Stimulated activated naive CD8-positive, alpha-beta T cell treated with anti-CD3 and anti-CD28 coated beads, Interleukin-15, amount 100 ng/mL, for 72 hours (primary cell): Measurements from ENCODE around the gene MAP2K3.
"Not testable (repeated sequence)": the region's sequence is repeated elsewhere in the genome, so short reads cannot be mapped to it uniquely, and the experiment has no call there.

Experiments used
- ATAC-seq: fragments of 150-1000 bp; cut with Tn5 transposase; 2 replicates; pipeline ENCODE4 v1.10.0; 2021; ENCODE audit warnings: mild to moderate bottlenecking, moderate library complexity
- DNase-seq, 2 donors: peaks; one replicate each; pipeline ENCODE4 v3.0.0; 2021 to 2022
- H3K27ac Mint-ChIP-seq, 2 donors: one replicate each; pipeline ENCODE4 v1.8.0; 2022; ENCODE audit warnings: mild to moderate bottlenecking in 2 of 2, mixed read lengths in 2 of 2, moderate library complexity in 2 of 2
- H3K27me3 Mint-ChIP-seq: one replicate; pipeline ENCODE4 v1.8.0; 2022; ENCODE audit warnings: mixed read lengths
- H3K4me1 Mint-ChIP-seq: one replicate; pipeline ENCODE4 v1.8.0; 2022; ENCODE audit warnings: mild to moderate bottlenecking, mixed read lengths
- H3K4me3 Mint-ChIP-seq, 2 donors: one replicate each; pipeline ENCODE4 v1.8.0; 2022; ENCODE audit warnings: mild to moderate bottlenecking in 2 of 2, mixed read lengths in 2 of 2, moderate library complexity in 1 of 2
- H3K9me3 Mint-ChIP-seq, 2 donors: one replicate each; pipeline ENCODE4 v1.8.0; 2022; ENCODE audit warnings: mixed read lengths in 2 of 2

Gene MAP2K3

DNA sequence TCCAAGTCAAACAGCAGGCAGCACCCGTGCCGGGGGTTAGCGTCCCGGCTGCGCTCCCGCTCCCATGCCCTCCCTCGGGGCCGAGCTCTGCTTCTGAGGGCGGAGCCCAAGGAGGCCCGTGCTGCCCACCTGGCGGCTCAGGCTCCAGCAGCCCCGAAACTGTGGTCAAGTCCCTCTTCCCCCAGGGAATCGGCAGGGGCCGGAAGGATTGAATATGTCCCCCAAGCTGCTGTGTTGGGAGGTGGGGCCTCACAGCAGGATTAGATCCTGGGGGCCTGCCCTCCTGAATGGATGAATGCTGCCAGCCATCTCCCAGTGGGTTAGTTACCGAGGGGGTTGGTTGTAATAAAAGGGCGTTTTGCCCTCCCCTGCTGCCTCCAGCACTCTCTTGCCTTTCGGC, 33.9 kb downstream of the MAP2K3 start:
- no peaks in the 10 kb centered on the region for H3K9me3 Mint-ChIP-seq
- H3K4me1 Mint-ChIP-seq, result peaks cover 7% of the 10 kb centered on the region
- peaks cover 6% of the 10 kb centered on the region for H3K27me3 Mint-ChIP-seq
- no peak for ATAC-seq
- H3K4me3 Mint-ChIP-seq, result no peak overlapping the region
- no peak for DNase-seq
- H3K27ac Mint-ChIP-seq, result no peak overlapping the region

DNA sequence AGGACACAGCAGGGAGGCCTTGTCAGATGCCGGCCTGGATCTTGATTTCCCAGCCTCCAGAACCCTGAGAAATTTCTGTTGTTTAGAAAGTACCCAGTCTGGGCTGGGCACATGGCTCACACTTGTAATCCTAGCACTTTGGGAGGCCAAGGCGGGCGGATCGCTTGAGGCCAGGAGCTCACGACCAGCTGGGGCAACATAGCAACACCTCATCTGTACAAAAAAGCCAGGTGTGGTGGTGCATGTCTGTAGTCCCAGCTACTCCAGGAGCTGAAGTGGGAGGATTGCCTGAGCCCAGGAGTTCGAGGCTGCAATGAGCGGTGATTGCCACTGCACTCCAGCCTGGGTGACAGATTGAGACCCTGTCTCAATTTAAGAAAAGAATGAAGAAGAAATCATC, 34.3 kb downstream of the MAP2K3 start:
- H3K4me3 Mint-ChIP-seq, DNase-seq, H3K9me3 Mint-ChIP-seq, ATAC-seq, H3K4me1 Mint-ChIP-seq, H3K27ac Mint-ChIP-seq: not testable (repeated sequence)
- H3K27me3 Mint-ChIP-seq, result peaks cover 11% of the 10 kb centered on the region

DNA sequence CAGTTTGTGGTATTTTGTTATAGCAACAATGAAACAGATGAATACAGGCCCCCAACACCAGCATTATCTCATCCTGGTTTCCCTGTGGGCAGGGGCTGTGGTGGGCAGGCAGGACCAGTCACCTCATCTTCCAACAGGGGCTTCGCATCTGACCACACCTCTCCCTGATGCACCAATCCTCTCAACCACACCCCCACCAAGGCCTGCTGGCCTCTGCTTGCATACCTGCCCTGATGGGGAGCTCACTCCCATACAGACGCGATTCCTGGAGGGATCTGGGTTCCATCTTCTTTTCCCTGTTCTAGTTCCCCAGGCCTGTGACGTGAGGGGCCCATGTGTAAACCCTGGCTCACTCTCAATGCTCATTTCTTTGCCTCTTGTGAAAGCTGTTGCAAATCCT, 34.7 kb downstream of the MAP2K3 start:
- ATAC-seq, result not testable (repeated sequence)

GRCh38 chr17:21319686-21320375, 35.3 kb downstream of the MAP2K3 start:
- H3K4me3 Mint-ChIP-seq, H3K4me1 Mint-ChIP-seq, H3K9me3 Mint-ChIP-seq, DNase-seq, H3K27ac Mint-ChIP-seq, ATAC-seq: not testable (repeated sequence)
- peaks cover 20% of the 10 kb centered on the region for H3K27me3 Mint-ChIP-seq

More for the DNA sequence above, 34.7 kb downstream of the MAP2K3 start:
- not testable (repeated sequence) for DNase-seq, H3K4me3 Mint-ChIP-seq, H3K9me3 Mint-ChIP-seq, H3K4me1 Mint-ChIP-seq, H3K27ac Mint-ChIP-seq
- peaks cover 15% of the 10 kb centered on the region for H3K27me3 Mint-ChIP-seq

DNA sequence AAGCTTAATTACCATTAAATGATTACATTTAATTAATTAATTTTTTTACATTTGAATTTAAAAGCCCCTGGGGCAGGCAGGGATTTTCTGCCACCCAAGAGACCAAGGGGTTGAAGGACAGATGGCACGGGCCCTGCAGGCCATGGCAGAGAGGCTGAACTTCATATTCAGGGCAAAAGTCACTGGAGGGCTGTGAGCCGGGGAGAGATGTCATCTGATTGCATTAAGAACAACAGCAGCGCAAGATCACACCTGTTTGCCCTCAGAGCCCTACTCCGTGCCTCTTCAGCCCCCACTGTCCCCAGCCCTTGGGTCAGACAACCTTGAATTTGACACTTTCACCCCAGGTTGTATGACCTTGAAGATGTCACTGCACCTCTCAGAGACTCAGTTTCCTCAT, 35.9 kb downstream of the MAP2K3 start:
- H3K4me3 Mint-ChIP-seq, H3K9me3 Mint-ChIP-seq, ATAC-seq, H3K4me1 Mint-ChIP-seq, DNase-seq, H3K27ac Mint-ChIP-seq: not testable (repeated sequence)
- H3K27me3 Mint-ChIP-seq, result peaks cover 22% of the 10 kb centered on the region

GRCh38 chr17:21321061-21321460, 36.5 kb downstream of the MAP2K3 start:
- not testable (repeated sequence) for H3K9me3 Mint-ChIP-seq, DNase-seq, H3K4me1 Mint-ChIP-seq, H3K27ac Mint-ChIP-seq, H3K4me3 Mint-ChIP-seq, ATAC-seq
- peaks cover 22% of the 10 kb centered on the region for H3K27me3 Mint-ChIP-seq

DNA sequence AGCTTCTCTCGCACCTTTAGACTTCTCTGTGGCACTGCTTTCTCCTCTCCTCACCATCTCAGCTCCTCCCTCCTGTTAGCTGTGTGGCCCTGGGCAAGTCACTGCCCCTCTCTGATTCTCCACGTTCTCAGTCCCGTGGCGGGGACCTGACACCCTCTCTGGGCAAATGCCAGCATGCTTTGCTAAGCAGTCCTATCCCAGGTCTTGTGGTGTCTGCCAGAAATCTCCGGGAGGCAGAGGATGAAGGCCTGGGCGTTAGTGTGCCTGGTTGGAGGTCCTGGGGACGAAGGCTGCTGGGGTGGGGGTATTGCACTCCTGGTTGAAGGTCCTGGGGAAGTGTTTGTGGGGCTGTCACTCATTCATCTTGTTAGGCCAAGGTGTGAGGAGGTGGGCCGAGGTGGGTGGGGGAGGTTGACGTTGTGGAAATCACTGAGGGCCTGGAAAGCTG, 37.3 kb downstream of the MAP2K3 start:
- not testable (repeated sequence) for ATAC-seq

GRCh38 chr17:21323257-21324111, 39.0 kb downstream of the MAP2K3 start:
- Mint-ChIP-seq H3K27me3 (peaks cover 22% of the 10 kb centered on the region), H3K4me3 (peak overlapping the region; percentile 84 to 96), H3K27ac (peak overlapping the region in 1 of 2 donors; percentile 9)
- not testable (repeated sequence) for H3K9me3 Mint-ChIP-seq, H3K4me1 Mint-ChIP-seq, DNase-seq
- peak; percentile 15 for ATAC-seq

More for the DNA sequence above, 37.3 kb downstream of the MAP2K3 start:
- peaks cover 22% of the 10 kb centered on the region for H3K27me3 Mint-ChIP-seq
- H3K9me3 Mint-ChIP-seq, DNase-seq, H3K4me1 Mint-ChIP-seq, H3K4me3 Mint-ChIP-seq, H3K27ac Mint-ChIP-seq: not testable (repeated sequence)

- ATAC-seq, H3K4me3 Mint-ChIP-seq, H3K27ac Mint-ChIP-seq, H3K4me1 Mint-ChIP-seq, DNase-seq, H3K9me3 Mint-ChIP-seq: not testable (repeated sequence)
- H3K27me3 Mint-ChIP-seq, result peaks cover 22% of the 10 kb centered on the region
Observed at GRCh38 chr17:21324741-21325140, 40.2 kb downstream of the MAP2K3 start.

DNA sequence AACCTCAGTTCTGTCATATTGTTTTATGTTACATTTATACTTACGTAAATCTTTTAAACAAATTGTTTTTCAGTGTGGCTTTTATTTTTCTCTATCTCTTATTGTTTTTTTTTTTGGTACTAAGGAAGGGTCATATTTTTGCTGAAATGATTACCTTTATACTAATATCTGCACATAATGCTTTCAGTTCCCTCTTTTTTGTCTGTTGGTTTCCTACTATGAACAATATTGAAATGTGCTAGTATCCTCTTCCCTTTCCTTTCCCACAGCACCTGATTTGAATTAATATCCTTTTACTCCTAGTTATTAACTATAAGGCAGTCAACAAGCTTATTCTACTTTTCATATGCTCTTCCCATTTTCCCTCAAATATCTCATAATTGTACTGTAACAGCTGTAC, 43.4 kb downstream of the MAP2K3 start:
- H3K4me1 Mint-ChIP-seq, H3K27ac Mint-ChIP-seq, H3K4me3 Mint-ChIP-seq, DNase-seq, H3K9me3 Mint-ChIP-seq, ATAC-seq: not testable (repeated sequence)
- H3K27me3 Mint-ChIP-seq, result peaks cover 21% of the 10 kb centered on the region

DNA sequence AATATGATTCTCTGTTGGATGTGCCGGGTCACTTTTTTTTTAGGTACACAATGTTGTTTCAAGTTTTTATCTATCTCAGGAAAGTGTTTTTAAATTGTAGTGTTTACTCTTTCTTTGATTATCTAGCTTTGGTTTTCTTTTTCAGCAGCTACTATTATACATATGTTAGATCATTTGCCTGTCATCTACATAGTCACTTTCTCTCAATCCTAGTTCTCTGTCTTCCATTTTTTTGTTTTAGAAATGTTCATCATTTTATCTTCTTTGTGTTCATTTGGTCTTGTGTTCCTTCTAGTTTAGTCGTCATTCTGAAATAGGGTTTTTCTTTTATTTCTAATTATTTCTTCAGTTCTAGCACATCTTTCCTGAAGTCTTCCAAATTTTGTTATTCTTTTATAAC, 44.3 kb downstream of the MAP2K3 start:
- not testable (repeated sequence) for H3K4me1 Mint-ChIP-seq, H3K4me3 Mint-ChIP-seq, ATAC-seq, H3K9me3 Mint-ChIP-seq, DNase-seq, H3K27ac Mint-ChIP-seq
- peaks cover 12% of the 10 kb centered on the region for H3K27me3 Mint-ChIP-seq

DNA sequence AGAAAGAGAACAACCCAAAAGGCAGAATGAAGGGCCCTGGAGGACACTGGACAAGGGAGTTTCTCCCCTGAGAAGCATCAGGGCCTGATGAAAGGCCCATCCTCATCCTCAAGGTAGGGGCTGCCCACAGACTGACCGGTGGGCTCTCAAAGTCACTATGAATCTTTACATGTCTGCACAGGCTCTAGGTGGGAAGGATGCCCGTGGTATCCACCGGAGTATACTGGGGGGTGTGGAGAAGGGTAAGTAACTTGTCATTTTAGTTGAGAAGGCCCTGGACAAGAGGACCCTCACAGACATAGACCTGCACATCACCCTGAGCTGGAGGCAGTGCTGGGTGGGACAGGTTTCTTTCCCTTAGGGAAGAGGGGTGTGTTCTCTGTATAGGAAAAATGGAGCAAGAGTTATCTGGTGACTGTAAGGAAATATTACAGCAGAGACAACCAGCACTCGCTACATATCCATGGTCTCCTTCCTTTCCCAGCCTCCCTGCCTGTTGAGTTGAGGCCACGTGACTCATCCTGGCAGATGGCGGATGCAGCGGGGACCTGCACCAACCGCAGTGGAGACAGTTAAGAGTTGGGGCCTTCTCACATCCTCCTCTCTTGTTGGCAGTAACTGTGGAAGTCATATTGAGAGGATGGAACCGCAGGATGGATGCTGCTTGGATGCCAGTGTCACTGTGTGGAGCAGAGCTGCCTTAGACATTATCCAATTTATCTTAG, 46.1 kb downstream of the MAP2K3 start:
- ATAC-seq (no peak), DNase-seq (no peak)
- no peaks in the 10 kb centered on the region for H3K4me1 Mint-ChIP-seq
- peaks cover 0 to 5% of the 10 kb centered on the region in 2 donors for H3K9me3 Mint-ChIP-seq
- H3K4me3 Mint-ChIP-seq, result no peak overlapping the region
- H3K27ac Mint-ChIP-seq, result no peak overlapping the region
- no peaks in the 10 kb centered on the region for H3K27me3 Mint-ChIP-seq

DNA sequence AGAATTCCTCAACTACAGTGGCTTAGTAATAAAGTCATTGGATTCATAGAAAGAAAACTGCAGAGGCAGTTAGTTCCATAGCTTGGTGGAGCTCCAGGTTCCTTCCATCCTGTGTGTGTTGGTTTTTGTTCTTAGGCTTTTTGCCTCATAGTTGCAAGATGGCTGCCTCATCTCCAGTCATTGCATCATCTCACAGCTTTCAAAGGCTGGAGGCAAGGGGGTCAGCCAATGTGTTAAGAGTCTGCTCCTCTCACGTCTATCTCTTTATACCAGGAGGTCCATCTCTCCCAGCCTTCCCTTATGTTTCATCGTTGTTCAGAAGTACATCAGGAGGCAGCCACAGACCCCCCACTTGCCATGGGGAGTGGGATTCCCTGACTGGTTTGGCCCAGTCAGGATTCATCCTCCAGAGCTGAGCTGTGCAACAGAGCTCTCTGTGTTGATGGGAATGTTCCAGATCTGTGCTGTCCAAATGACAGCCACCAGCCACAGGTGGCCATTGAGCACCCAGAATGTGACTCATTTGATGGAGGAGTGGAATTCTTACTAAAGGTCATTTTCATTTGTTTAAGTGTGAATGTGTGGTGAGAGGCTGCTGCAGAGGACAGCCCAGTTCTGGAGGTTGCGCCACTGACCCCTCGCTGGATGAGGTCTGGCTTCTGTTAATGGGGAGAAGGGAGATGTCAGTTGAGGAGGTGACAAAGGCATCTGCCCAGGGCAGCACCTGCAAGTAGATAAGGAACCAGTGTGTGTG, 52.2 kb downstream of the MAP2K3 start:
- H3K27me3 Mint-ChIP-seq, H3K4me3 Mint-ChIP-seq, ATAC-seq, H3K9me3 Mint-ChIP-seq, H3K4me1 Mint-ChIP-seq, DNase-seq, H3K27ac Mint-ChIP-seq: not testable (repeated sequence)

GRCh38 chr17:21337981-21338625, 53.6 kb downstream of the MAP2K3 start:
- not testable (repeated sequence) for H3K4me1 Mint-ChIP-seq, H3K27ac Mint-ChIP-seq, DNase-seq, H3K9me3 Mint-ChIP-seq, H3K4me3 Mint-ChIP-seq, ATAC-seq, H3K27me3 Mint-ChIP-seq

GRCh38 chr17:21339011-21339410, 54.5 kb downstream of the MAP2K3 start:
- H3K4me3 Mint-ChIP-seq, result no peak overlapping the region
- DNase-seq (no peak), ATAC-seq (no peak)
- no peaks in the 10 kb centered on the region for H3K27me3 Mint-ChIP-seq
- no peaks in the 10 kb centered on the region for H3K4me1 Mint-ChIP-seq
- no peaks in the 10 kb centered on the region for H3K9me3 Mint-ChIP-seq
- H3K27ac Mint-ChIP-seq, result no peak overlapping the region
